Measurements from ENCODE around the gene VDAC1. TPM values are rescaled to one million over a fixed set of nuclear protein-coding genes. Genes with fewer than 3 reads are reported as not detected.

The VDAC1 gene
- total and polyA plus RNA-seq, 2 donors (not counting 3 experiments of a cell fraction or from before 2014, with no cell fraction given): 116 to 247 TPM

DNA sequence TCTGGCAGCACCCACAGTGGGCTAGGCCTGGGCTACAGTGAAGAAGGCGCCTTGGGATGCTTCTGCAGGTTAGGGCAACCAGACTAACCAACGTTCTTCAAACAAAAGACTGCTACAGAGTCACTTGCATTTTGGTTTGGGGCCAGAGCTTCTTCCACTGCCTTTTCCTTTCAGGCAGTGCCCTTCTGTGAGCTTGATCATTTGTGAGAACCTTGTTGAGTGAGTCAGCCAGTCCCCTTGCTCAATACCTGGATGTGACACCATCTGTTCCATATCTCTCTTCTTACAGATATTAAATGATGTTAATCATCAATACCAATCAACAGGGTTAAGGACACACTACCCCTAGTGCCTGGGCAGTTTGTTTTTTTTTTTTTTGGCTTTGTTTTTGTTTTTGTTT, 46.5 kb upstream of the VDAC1 start:
- Histone ChIP-seq H3K27ac (ENCODE audit: insufficient read depth, low read depth, low read length) (no peak overlapping the region), H3K4me1 (ENCODE audit: control insufficient read depth, extremely low read depth, insufficient read depth, low read length) (no peaks in the 10 kb centered on the region), H3K36me3 (ENCODE audit: control insufficient read depth in 2 of 2, extremely low read depth in 1 of 2, insufficient read depth in 2 of 2, low read length in 2 of 2) (no peaks in the 10 kb centered on the region), H3K9me3 (replicated peaks; ENCODE audit: control insufficient read depth, insufficient read depth, low read length) (no peaks in the 10 kb centered on the region), H4K20me1 (replicated peaks; ENCODE audit: control insufficient read depth, extremely low read depth, insufficient read depth, low read length) (no peaks in the 10 kb centered on the region), H2AFZ (ENCODE audit: low read depth, low read length) (no peak overlapping the region), H3K4me3 (replicated peaks in 1 of 3; ENCODE audit: insufficient read depth in 1 of 3, low read depth in 1 of 3, low read length in 3 of 3) (no peak overlapping the region), H3K9ac (replicated peaks; ENCODE audit: extremely low read depth, insufficient read depth, low read length) (no peak overlapping the region), H3K79me2 (ENCODE audit: control insufficient read depth, insufficient read depth, low read length) (no peaks in the 10 kb centered on the region), H3K27me3 (ENCODE audit: control insufficient read depth in 2 of 2, insufficient read depth in 2 of 2, low read length in 2 of 2) (peaks cover 0 to 6% of the 10 kb centered on the region in 2 experiments), H3K9me1 (replicated peaks; ENCODE audit: control insufficient read depth, extremely low read depth, insufficient read depth, low read length) (no peaks in the 10 kb centered on the region), H3K4me2 (ENCODE audit: insufficient read depth, low read length) (no peak overlapping the region)
- POLR2A ChIA-PET: no interaction called here
- intact Hi-C loops (cut with micrococcal nuclease) (no loop called here), dilution Hi-C loops (cut with MboI; ENCODE audit: extremely low pct_ligation_motif_present, low sequenced_read_pairs) (no loop called here)
- CTCF ChIA-PET: interaction anchor here (1.0 to 5.0 kb wide), 4 partner anchors 9 to 25 kb away, joined by 3 to 57 read pairs (median 4); no protein-coding TSS in a partner anchor
- TF ChIP-seq, protein P1, sequence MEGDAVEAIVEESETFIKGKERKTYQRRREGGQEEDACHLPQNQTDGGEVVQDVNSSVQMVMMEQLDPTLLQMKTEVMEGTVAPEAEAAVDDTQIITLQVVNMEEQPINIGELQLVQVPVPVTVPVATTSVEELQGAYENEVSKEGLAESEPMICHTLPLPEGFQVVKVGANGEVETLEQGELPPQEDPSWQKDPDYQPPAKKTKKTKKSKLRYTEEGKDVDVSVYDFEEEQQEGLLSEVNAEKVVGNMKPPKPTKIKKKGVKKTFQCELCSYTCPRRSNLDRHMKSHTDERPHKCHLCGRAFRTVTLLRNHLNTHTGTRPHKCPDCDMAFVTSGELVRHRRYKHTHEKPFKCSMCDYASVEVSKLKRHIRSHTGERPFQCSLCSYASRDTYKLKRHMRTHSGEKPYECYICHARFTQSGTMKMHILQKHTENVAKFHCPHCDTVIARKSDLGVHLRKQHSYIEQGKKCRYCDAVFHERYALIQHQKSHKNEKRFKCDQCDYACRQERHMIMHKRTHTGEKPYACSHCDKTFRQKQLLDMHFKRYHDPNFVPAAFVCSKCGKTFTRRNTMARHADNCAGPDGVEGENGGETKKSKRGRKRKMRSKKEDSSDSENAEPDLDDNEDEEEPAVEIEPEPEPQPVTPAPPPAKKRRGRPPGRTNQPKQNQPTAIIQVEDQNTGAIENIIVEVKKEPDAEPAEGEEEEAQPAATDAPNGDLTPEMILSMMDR (IDR thresholded peaks at IDR 0.05; ENCODE audit: extremely low read depth in 1 of 2, insufficient read depth in 1 of 2, low read depth in 1 of 2, low read length in 2 of 2): no peak
- TF ChIP-seq POLR2A (IDR thresholded peaks at IDR 0.05; ENCODE audit: low read depth, low read length) (no peak), POLR2AphosphoS5 (IDR thresholded peaks at IDR 0.05; ENCODE audit: insufficient read depth, low read depth, low read length) (no peak), JUN (IDR thresholded peaks at IDR 0.05; ENCODE audit: borderline replicate concordance, insufficient read depth, insufficient read length, low read depth) (no peak), EZH2 (IDR thresholded peaks at IDR 0.05; ENCODE audit: borderline replicate concordance, low read depth, low read length, severe bottlenecking) (no peak), GATA2 (IDR thresholded peaks at IDR 0.05; ENCODE audit: insufficient read depth, insufficient read length, low read depth, low read length) (no peak), MYC (IDR thresholded peaks at IDR 0.05; ENCODE audit: low read depth, low read length) (no peak), FOS (IDR thresholded peaks at IDR 0.05; ENCODE audit: borderline replicate concordance, insufficient read depth, low read length) (no peak)
- TF ChIP-seq, protein P2, sequence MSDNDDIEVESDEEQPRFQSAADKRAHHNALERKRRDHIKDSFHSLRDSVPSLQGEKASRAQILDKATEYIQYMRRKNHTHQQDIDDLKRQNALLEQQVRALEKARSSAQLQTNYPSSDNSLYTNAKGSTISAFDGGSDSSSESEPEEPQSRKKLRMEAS (IDR thresholded peaks at IDR 0.05; ENCODE audit: insufficient read depth, insufficient read length): no peak
- no TSS peak for BruUV-seq (replicated peaks)
- DNase-seq (ENCODE audit: low read depth, low spot score) (no peak), FAIRE-seq (no peak)

Data from endothelial cell of umbilical vein (primary cell).